HG03066 (cell line): ENCODE measurements around the gene RBM17.
"Not testable (repeated sequence)": the region's sequence is repeated elsewhere in the genome, so short reads cannot be mapped to it uniquely, and the experiment has no call there.

Source experiments
- ATAC-seq: cut with Tn5 transposase; IDR thresholded peaks from one replicate; pipeline ENCODE4 v1.9.1; 2021; ENCODE audit warnings: low read depth; ENCODE audit not compliant: unreplicated experiment

The RBM17 gene

GRCh38 chr10:6088721-6089333 lies at the start of gene RBM17:
Gene RBM17 (plus strand): TSS chr10:6089034. CDS start chr10:6097066, 8,032 bp downstream.
- peak; percentile 79 for ATAC-seq

GRCh38 chr10:6039711-6040110 lies 49.1 kb upstream of the RBM17 start:
- ATAC-seq, result no peak

GRCh38 chr10:6040205-6040604 lies 48.6 kb upstream of the RBM17 start:
- no peak for ATAC-seq

- ATAC-seq, result not testable (repeated sequence)
Observed at GRCh38 chr10:6043377-6043776, 45.5 kb upstream of the RBM17 start.

- ATAC-seq, result no peak
Observed at GRCh38 chr10:6044060-6044459, 44.8 kb upstream of the RBM17 start.

GRCh38 chr10:6044751-6045313 lies 44.0 kb upstream of the RBM17 start:
- no peak for ATAC-seq

GRCh38 chr10:6045314-6045848 lies 43.5 kb upstream of the RBM17 start:
- no peak for ATAC-seq

GRCh38 chr10:6045878-6046772 lies 42.7 kb upstream of the RBM17 start:
- ATAC-seq, result no peak

- ATAC-seq, result no peak
Observed at GRCh38 chr10:6046773-6047611, 41.8 kb upstream of the RBM17 start.

GRCh38 chr10:6047847-6048246 lies 41.0 kb upstream of the RBM17 start:
- ATAC-seq, result no peak

- ATAC-seq, result no peak
Observed at GRCh38 chr10:6048281-6049030, 40.4 kb upstream of the RBM17 start.

GRCh38 chr10:6049031-6049400 lies 39.8 kb upstream of the RBM17 start:
- ATAC-seq, result no peak

- peak; percentile 70 for ATAC-seq
Observed at GRCh38 chr10:6050801-6051445, 37.9 kb upstream of the RBM17 start.

GRCh38 chr10:6052247-6053221 lies 36.3 kb upstream of the RBM17 start:
- ATAC-seq, result peak; percentile 21

- no peak for ATAC-seq
Observed at GRCh38 chr10:6053303-6053702, 35.5 kb upstream of the RBM17 start.

GRCh38 chr10:6053816-6054631 lies 34.8 kb upstream of the RBM17 start:
- ATAC-seq, result no peak

- no peak for ATAC-seq
Observed at GRCh38 chr10:6054884-6055283, 34.0 kb upstream of the RBM17 start.
